Muscle of back (tissue), 11 donors: ENCODE results near the gene RHD. TPM values are rescaled to one million over a fixed set of nuclear protein-coding genes. Genes with fewer than 3 reads are reported as not detected.
"Not testable (repeated sequence)": the region's sequence is repeated elsewhere in the genome, so short reads cannot be mapped to it uniquely, and the experiment has no call there.

Experiments
- DNase-seq, 3 donors: peaks; one replicate each; pipeline versions ENCODE4 v3.0.0 to v3.0.0-alpha.2; 2013
- polyA plus RNA-seq, 10 donors: library from polyadenylated mRNA; unstranded; fragments of 120-200 nt; gene quantifications; one replicate each; pipeline ENCODE4 v1.2.1, GENCODE V29; 2013; ENCODE audit not compliant: insufficient read length in 10 of 10

The RHD gene
- polyA plus RNA-seq, 10 donors = 0.15 to 1.2 (median 0.63) TPM

DNA sequence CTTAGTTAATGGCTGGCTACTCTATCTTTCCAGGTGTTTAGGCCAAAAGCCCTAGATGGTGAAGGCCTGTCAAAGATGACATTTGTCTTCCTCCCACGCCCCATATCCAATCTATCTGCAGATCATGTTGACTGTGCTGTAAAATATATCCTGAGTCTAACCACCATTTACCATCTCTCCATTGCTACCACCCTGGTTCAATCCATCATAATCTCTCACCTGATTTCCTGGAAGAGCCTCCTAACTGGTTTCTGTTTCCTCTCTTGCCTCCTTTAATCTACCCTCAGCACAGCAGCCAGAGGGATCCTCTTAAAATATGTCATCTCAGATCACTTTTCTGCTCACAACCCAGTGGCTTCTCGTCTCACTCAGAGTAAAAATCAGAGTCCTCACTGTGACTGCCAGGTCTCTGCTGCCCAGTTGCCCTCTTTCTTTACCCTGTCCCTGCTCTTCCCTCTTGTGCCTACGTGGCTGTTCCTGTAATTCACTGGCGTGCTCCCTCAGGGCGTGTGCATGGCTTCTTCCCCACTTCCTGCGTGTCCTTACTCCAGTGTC is 83.6 kb downstream of the RHD start:
- no peak for DNase-seq

DNA sequence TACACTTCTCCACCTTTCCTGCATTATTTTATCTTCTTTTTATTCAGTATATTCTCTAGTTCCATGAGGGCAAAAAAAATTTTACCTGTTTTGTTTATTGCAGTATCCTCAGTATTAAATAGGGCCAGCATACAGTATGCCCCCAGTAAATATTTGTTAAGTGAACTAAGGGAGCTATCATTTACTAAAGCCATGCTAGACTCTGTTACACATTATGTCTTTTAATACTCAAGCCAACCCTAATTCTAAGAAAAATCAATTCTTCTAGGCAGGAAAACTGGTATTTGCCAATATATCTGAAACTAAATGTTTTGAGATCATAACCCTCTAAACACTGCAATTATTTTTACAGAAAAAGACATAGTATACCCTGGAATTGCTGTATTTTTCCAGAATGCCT is 84.1 kb downstream of the RHD start:
- DNase-seq = no peak

DNA sequence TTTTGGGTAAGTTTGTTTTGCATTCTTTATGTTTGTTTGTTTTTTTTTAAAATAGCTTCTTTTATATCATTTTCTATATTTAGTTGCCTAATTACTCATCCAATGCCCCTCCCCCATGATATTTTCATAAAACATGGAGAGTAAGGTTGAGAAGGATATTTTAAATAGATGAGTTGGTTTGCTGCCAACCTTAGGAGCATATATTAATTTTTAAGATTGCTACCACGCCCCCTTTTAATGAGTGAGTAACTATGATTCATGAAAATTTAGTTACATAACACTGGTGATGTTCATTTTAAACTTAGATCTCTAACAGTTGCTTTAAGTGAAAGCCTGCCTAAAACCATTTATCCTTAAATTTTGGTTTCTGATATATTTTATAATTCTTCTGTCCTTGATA is 84.5 kb downstream of the RHD start:
- DNase-seq = peak in 1 of 3 donors; percentile 12

DNA sequence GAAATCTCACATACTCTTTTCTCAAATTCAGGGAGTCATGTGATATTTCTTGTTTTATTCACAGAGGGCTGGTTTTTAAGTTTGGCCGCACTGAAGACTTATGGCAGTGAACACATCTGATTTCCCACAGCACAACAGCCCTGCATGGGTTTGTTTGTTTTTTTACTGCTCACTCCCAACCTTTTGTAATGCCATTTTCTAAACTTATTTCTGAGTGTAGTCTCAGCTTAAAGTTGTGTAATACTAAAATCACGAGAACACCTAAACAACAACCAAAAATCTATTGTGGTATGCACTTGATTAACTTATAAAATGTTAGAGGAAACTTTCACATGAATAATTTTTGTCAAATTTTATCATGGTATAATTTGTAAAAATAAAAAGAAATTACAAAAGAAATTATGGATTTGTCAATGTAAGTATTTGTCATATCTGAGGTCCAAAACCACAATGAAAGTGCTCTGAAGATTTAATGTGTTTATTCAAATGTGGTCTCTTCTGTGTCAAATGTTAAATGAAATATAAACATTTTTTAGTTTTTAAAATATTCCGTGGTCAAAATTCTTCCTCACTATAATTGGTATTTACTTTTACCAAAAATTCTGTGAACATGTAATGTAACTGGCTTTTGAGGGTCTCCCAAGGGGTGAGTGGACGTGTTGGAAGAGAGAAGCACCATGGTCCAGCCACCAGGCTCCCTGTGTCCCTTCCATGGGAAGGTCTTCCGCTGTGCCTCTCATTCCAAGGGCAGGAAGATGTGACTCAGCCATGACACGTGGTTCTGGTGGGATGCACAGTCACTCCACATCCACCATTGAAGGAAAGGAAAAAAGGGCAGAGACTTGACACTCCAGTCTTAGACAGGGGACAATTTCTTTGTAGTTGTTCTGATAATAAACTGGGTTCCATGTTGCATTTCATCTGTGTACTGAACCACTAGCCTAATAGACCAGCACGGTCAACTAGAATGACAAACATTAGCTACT is 88.6 kb downstream of the RHD start:
- DNase-seq = peak in 1 of 3 donors; percentile 49

DNA sequence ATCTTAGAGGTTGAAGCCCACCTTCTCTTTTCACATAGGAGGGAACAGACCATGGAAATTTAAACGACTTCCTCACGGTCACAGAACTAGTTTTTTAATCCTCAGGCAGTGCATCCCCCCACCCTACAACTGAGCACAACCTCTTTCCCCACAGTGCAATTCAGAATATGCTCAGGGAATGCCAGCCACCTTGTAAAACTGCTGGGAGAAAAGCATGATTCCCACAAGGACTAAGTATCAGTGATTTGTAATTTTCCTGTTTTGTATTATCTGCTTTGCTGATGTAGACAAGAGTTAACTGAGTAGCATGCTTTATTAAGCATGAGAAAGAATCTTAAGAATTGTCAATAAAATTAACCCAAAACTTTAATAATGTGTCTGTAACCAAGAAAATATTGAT is 89.6 kb downstream of the RHD start:
- no peak for DNase-seq

DNA sequence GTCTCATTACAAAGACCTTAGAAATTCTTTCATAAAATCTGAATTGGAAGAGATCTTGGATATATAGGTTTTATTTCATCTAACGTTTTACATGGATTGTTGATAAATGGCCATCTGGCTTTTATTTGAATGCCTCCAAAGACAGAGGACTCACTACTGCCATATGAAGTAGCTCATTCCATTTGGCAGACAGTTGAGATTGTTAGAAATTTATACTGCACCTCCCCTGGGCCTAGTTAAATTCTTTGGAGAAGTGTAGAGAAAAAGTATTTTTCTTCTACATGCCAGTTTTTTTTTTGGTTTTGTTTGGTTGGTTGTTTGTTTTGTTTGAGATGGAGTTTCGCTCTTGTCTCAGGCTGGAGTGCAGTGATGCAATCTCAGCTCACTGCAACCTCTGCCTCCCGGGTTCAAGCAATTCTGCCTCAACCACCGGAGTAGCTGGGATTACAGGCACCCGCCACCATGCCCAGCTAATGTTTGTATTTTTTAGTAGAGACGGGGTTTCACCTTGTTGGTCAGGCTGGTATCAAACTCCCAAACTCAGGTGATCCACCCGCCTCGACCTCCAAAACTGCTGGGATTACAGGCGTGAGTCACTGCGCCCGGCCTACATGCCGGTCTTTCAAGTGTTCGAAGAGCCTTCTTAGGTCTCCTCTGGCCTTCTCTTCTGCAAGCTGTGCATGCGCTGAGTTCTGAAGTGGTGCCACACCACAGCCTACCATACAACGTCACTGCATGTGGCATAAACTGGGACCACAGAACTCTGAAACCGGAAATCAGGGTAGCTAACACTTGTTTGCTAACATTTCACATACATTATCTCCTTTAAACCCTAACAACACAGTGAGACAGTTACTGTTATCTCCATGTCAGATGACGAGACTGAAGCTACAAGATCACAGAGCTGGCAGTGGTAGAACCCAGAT is 90.6 kb downstream of the RHD start:
- not testable (repeated sequence) for DNase-seq

DNA sequence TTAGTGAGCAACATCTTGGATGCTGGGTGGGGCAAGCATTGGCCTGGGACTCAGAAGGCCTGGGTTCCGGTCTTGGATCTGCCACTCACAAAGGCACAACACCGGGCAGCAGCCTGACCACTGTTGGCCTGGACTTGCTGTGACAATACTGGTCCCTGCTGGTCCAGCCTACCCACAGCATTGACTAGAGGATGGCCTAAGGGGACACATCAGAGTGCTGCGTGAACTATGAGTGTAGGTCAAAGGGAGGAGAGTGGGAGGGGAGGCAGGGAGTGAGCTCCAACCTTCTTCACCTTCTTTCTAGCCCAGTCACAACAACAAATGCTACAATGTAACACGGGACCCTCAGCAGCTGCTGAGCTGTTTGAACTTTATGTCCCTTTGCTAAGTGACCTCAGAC is 96.9 kb downstream of the RHD start:
- DNase-seq = no peak

DNA sequence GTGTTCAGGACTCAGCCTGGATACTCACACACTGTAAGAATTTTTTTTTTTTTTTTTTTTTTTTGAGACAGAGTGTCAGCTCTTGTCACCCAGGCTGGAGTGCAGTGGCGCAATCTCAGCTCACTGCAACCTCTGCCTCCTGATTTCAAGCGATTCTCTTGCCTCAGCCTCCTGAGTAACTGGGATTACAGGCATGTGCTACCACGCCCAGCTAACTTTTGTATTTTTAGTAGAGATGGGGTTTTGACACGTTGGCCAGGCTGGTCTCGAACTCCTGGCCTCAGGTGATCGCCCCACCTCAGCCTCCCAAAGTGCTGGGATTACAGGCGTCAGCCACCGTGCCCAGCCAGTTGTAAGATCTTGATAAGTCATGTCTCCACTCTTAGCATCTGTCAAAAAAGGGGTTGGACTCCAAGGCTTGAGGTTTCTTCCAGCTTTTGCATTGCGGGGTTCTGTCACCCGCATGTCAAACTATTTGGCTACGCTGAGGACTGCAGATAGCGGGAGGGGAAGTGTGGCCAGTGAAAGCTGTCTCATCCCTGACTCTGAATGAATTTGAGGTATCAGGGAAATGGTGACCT is 97.5 kb downstream of the RHD start:
- DNase-seq = not testable (repeated sequence)

DNA sequence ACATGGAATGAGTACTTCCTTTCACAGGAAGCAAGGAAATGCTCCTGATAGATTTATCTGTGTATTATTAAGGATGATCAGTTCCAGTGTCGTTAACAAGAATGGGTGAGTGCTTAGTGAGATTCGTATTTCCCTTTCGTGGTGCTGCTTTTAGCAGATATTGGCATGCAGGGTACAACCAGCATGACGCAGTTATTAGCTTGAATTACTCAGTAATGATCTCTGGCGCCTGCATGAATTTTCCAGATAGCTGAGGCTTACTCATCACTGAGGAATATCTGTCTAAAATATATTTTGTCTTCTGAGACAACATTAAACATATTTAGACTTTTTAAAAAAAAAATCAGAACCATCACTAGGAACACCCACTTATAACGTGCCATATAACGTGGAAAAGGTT is 99.4 kb downstream of the RHD start:
- DNase-seq = peak in 1 of 3 donors; percentile 84

DNA sequence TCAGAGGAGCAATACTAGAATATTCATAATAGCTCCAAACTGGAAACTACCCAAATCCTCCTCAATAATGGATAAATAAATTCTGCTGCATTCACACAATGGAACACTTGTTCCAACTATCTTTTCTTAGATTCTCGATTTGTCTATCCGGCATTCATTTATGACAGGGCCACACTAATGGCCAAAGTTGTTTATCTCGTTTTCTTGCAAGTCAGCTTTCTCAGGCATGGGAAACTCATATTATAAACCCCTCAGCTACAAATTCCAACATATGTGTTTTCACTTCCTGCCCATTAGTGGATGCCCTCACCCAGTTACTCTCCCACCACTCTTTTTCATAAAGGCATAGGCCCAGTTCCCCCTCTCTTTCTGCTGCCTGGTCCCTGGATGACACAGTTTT is 106.1 kb downstream of the RHD start:
- not testable (repeated sequence) for DNase-seq

Other genes with a start within 250 kb of the RHD start
- 10 to 100 TPM; 51.5 to 65.1 (median 54.3) TPM for gene SYF2, start 40.0 kb upstream of the RHD start, polyA plus RNA-seq
- gene RSRP1, start 25.1 kb upstream of the RHD start, polyA plus RNA-seq = 100 to 1,000 TPM in 1 of 10 donors, 10 to 100 TPM in 9; 39.9 to 111 (median 58.1) TPM
- 10 to 100 TPM; 59.1 to 78.3 (median 66.4) TPM for gene TMEM50A, start 65.8 kb downstream of the RHD start, polyA plus RNA-seq
- 1 to 10 TPM in 7 of 10 donors, under 1 TPM in 3; 0.47 to 3.1 (median 1.3) TPM for gene RHCE, start 148.3 kb downstream of the RHD start, polyA plus RNA-seq
- 10 to 100 TPM; 15.3 to 21.2 (median 18.5) TPM for gene MACO1, start 158.4 kb downstream of the RHD start, polyA plus RNA-seq